Measurements from ENCODE around the gene COL19A1. TPM values are rescaled to one million over a fixed set of nuclear protein-coding genes. Genes with fewer than 3 reads are reported as not detected.

COL19A1 gene
- total and polyA plus RNA-seq, 9 of the 15 experiments (the other 6 are each of a cell fraction or from before 2014, with no cell fraction given) = not detected

DNA sequence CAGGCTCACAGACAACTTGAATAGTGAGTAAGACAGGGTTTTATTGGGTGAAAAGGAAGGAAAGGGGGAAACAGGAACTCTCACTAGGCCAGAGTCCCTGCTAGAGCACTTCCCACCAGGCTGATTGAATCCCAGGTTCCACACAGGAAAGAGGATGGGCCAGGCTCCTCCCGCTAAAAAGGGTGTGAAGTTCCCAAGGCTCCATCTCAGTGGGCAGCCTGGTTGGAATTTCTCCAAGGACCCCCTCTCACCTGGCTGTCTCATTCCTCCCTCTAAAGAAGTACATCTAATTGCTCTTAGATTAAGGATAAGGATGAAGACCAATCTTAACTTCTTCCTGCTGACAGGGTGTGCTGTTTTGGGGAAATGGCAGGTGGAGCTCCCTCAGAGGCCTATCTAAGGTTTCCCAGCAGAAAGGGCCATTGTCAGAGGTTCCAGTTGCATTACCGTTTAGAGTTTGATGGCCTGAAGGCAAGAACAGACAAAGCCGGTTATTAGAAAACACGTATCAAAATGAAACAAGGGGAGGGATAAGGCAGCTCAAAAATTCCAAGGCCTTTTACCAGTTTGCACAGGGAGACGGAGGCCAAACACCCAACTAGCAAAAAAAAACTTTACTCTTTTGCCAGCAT is 21.5 kb downstream of the COL19A1 start:
- ATAC-seq (no peak), DNase-seq (ENCODE audit: extremely low read depth in 1 of 4, low spot score in 3 of 4) (no peak), FAIRE-seq (no peak)
- no peak for TF ChIP-seq E2F4 (CRISPR knock-in tag; IDR thresholded peaks at IDR 0.05; ENCODE audit: low read depth)
- no peak for TF ChIP-seq PRMT5 (CRISPR knock-in tag; IDR thresholded peaks at IDR 0.05)
- no peak for TF ChIP-seq CBX5 (IDR thresholded peaks at IDR 0.05; ENCODE audit: borderline replicate concordance, low read depth)
- TF ChIP-seq EP300 (IDR thresholded peaks at IDR 0.05; ENCODE audit: low read length) = no peak
- no peak for TF ChIP-seq HDAC6 (IDR thresholded peaks at IDR 0.05; ENCODE audit: low read depth, low read length)
- TF ChIP-seq ZC3H4 (CRISPR knock-in tag; IDR thresholded peaks at IDR 0.05; ENCODE audit: borderline replicate concordance) = no peak
- no peak for TF ChIP-seq YY1 (IDR thresholded peaks at IDR 0.05; ENCODE audit: borderline replicate concordance in 1 of 3, control insufficient read depth in 1 of 3, extremely low read depth in 1 of 3, insufficient read depth in 3 of 3, insufficient read length in 1 of 3, insufficient replicate concordance in 2 of 3, low read depth in 1 of 3, low read length in 2 of 3)
- TF ChIP-seq GTF2A2 (tag; IDR thresholded peaks at IDR 0.05) = no peak
- TF ChIP-seq SIX5 (IDR thresholded peaks at IDR 0.05; ENCODE audit: borderline replicate concordance in 1 of 2, insufficient read depth in 1 of 2, low read depth in 1 of 2, low read length in 2 of 2) = no peak
- TF ChIP-seq E2F3 (CRISPR knock-in tag; IDR thresholded peaks at IDR 0.05) = no peak
- TF ChIP-seq SNIP1 (IDR thresholded peaks at IDR 0.05; ENCODE audit: low read depth) = no peak
- no peak for TF ChIP-seq ARHGAP35 (IDR thresholded peaks at IDR 0.05; ENCODE audit: partially characterized antibody)
- no peak for TF ChIP-seq CEBPZ (IDR thresholded peaks at IDR 0.05; ENCODE audit: borderline replicate concordance, low read depth, low read length)
- no peak for TF ChIP-seq ZNF282 (CRISPR knock-in tag; IDR thresholded peaks at IDR 0.05)
- no peak for TF ChIP-seq CBX1 (IDR thresholded peaks at IDR 0.05; ENCODE audit: low read depth)
- TF ChIP-seq MEIS2 (IDR thresholded peaks at IDR 0.05; ENCODE audit: partially characterized antibody) = no peak
- TF ChIP-seq BDP1 (IDR thresholded peaks at IDR 0.05; ENCODE audit: insufficient read depth, insufficient read length) = no peak
- TF ChIP-seq U2AF2 (optimal IDR thresholded peaks at IDR 0.05; ENCODE audit: low read depth, low read length) = no peak
- no peak for TF ChIP-seq NCOR1 (IDR thresholded peaks at IDR 0.05)
- H3K79me2 ChIP-seq (ENCODE audit: control insufficient read depth, insufficient read depth, low read length) = no peaks in the 10 kb centered on the region
- H3K36me3 ChIP-seq (ENCODE audit: control insufficient read depth, insufficient read depth, low read length) = no peaks in the 10 kb centered on the region
- H2AFZ ChIP-seq (ENCODE audit: low read depth, low read length) = no peak overlapping the region
- intact Hi-C loops (cut with micrococcal nuclease) = no loop called here
- no peak overlapping the region for H3K4me3 ChIP-seq
- H3K27ac ChIP-seq (ENCODE audit: extremely low read depth, low read depth, low read length) = no peak overlapping the region
- no peaks in the 10 kb centered on the region for H4K20me1 ChIP-seq (replicated peaks; ENCODE audit: control insufficient read depth, insufficient read depth, low read length)
- no peak overlapping the region for H3K9ac ChIP-seq (ENCODE audit: insufficient read depth in 1 of 2, low read depth in 2 of 2, low read length in 2 of 2)
- WGBS (ENCODE audit: insufficient coverage, low coverage, missing lambda C conversion rate) = 1% methylated on average over 5 of the region's 5 CpGs
- in situ Hi-C loops (cut with MboI) = no loop called here
- H3K9me3 ChIP-seq (replicated peaks; ENCODE audit: control insufficient read depth, insufficient read depth, low read depth, low read length) = no peaks in the 10 kb centered on the region
- ChIA-PET CTCF (ENCODE audit: low intra/inter-chr PET ratio) (no interaction called here), POLR2A (no interaction called here)
- H3K4me2 ChIP-seq (ENCODE audit: insufficient read depth, low read length) = no peak overlapping the region
- H3K27me3 ChIP-seq (ENCODE audit: control insufficient read depth in 2 of 2, insufficient read depth in 2 of 2, low read length in 2 of 2) = no peaks in the 10 kb centered on the region; a peak in 1 of 5 replicates
- H3K9me1 ChIP-seq (ENCODE audit: control insufficient read depth, insufficient read depth, low read length) = no peaks in the 10 kb centered on the region
- H3K4me1 ChIP-seq (replicated peaks in 1 of 2; ENCODE audit: control insufficient read depth in 2 of 2, insufficient read depth in 2 of 2, low read length in 2 of 2) = no peaks in the 10 kb centered on the region
- BruUV-seq (replicated peaks) = no TSS peak
